Spleen (tissue), 7 donors: ENCODE results near the gene PIGN.

Source experiments
- POLR2A ChIP-seq, 3 donors: fragments of 450-650 bp; IDR thresholded peaks; one replicate each; pipeline ENCODE4 v1.5.1; 2017; ENCODE audit warnings: antibody characterized with exemption in 3 of 3, mild to moderate bottlenecking in 1 of 3
- POLR2AphosphoS5 ChIP-seq, 3 donors: sonication (generic); formaldehyde crosslinking; IDR thresholded peaks; one replicate each; pipeline ENCODE4 v1.5.1; 2017; ENCODE audit warnings: antibody characterized with exemption in 3 of 3
- TF ChIP-seq, protein P1 (sequence below), 11 experiments: fragments of 200-600 bp in 7 of 11; fragments of 450-650 bp in 4 of 11; sonication (generic) in 4 of 11; IDR thresholded peaks in 8 of 11; conservative IDR thresholded peaks in 3 of 11; 1 replicate in 7 of 11; 2 replicates in 4 of 11; pipeline versions ENCODE4 v1.4.0 to v1.8.0; 2016 to 2021; ENCODE audit warnings: antibody characterized with exemption in 11 of 11, inconsistent platforms in 4 of 11, mild to moderate bottlenecking in 1 of 11
- donor health status: DM: no; HTN: no; CAD: no; lungs with moderate emphysema.
- donor health status: DM: no; HTN: no; CAD: no.
- donor health status: DM: no; HTN: no; CAD: no.

DNA sequence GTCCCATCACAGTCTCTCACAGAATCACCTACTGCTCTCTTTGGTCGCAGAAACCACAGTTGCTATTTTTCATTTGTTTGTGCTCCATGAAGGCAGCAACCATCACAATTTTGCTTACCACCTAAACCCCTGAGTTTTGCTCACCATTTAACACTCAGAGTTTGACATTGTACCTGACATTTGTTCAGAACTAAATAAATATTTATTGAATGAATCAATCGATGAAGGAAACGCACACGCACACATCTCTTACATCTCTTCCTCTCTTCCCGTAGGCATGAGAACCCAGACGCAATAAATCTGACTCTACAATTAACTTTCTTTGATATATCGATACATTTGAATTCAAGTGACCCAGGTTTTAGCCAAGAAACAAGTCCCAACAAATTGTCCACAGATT is 188.5 kb downstream of the PIGN start:
- TF ChIP-seq, protein P1, sequence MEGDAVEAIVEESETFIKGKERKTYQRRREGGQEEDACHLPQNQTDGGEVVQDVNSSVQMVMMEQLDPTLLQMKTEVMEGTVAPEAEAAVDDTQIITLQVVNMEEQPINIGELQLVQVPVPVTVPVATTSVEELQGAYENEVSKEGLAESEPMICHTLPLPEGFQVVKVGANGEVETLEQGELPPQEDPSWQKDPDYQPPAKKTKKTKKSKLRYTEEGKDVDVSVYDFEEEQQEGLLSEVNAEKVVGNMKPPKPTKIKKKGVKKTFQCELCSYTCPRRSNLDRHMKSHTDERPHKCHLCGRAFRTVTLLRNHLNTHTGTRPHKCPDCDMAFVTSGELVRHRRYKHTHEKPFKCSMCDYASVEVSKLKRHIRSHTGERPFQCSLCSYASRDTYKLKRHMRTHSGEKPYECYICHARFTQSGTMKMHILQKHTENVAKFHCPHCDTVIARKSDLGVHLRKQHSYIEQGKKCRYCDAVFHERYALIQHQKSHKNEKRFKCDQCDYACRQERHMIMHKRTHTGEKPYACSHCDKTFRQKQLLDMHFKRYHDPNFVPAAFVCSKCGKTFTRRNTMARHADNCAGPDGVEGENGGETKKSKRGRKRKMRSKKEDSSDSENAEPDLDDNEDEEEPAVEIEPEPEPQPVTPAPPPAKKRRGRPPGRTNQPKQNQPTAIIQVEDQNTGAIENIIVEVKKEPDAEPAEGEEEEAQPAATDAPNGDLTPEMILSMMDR (IDR thresholded peaks at IDR 0.05 in 8 of 11, conservative IDR thresholded peaks at IDR 0.05 in 3 of 11) = no peak
- TF ChIP-seq POLR2A (IDR thresholded peaks at IDR 0.05) (no peak), POLR2AphosphoS5 (IDR thresholded peaks at IDR 0.05) (no peak)
